ENCODE measurements around the gene PTTG1IP. TPM values are rescaled to one million over a fixed set of nuclear protein-coding genes. Genes with fewer than 3 reads are reported as not detected.

The PTTG1IP gene
- total RNA-seq, 1 experiment from 2014 or later, result 330 TPM

DNA sequence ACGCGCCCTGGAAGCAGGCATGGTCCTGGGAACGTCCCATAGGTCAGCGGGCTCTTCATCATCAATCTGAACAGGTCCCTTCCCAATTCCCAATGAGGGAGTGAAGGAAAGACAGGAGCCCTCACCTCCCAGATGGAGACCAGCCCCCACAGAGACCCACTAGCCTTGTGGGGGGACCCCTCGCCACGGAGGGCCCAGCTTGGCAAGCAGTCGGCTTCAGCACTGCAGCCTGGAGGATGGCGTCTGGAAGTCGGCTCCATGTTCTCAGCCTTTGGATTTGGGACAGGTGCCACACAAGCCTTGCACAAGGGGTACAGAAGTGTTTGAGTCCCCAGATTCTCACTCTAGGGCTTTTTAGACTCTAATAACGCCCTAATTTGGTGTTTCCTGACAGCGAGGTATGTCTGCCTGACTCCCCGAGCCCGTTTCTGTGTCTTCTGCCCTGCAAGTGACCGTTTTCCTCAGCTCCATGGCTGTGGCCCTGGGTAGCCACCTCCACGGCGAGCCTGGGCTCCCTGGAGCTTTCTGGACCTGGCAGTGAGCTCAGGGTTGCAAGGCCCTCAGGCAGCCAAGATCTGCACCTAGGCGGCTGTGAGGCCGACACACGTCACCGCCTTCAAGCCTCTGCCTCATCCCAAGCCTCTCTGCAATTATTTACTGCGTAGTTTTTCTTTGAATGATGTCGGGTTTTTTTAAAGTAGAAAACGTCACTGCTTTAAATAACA is 30.6 kb downstream of the PTTG1IP start:
- peaks cover 11% of the 10 kb centered on the region for H3K4me1 ChIP-seq (ENCODE audit: insufficient read depth, low read length)
- H3K27ac ChIP-seq (ENCODE audit: low read length), result no peak overlapping the region
- BruUV-seq (replicated peaks), result no TSS peak
- no peaks in the 10 kb centered on the region for H3K27me3 ChIP-seq (ENCODE audit: low read length)
- H3K4me3 ChIP-seq (ENCODE audit: low read length), result no peak overlapping the region
- no peaks in the 10 kb centered on the region for H3K9me2 ChIP-seq (replicated peaks; ENCODE audit: low read length)
- no peaks in the 10 kb centered on the region for H3K36me3 ChIP-seq (ENCODE audit: low read depth, low read length)
- H2AFZ ChIP-seq (ENCODE audit: low read length), result no peak overlapping the region
- H3K79me2 ChIP-seq (ENCODE audit: low read length), result no peaks in the 10 kb centered on the region
- DNase-seq (no peak), ATAC-seq (no peak)
- intact Hi-C loops (cut with micrococcal nuclease), result no loop called here
- no peaks in the 10 kb centered on the region for H4K20me1 ChIP-seq (ENCODE audit: low read length)
- no peaks in the 10 kb centered on the region for H3F3A ChIP-seq (ENCODE audit: low read length, unreplicated experiment)
- H3K9ac ChIP-seq (ENCODE audit: low read length), result no peak overlapping the region
- H3K9me3 ChIP-seq (ENCODE audit: low read length), result no peaks in the 10 kb centered on the region
- no peak for TF ChIP-seq EZH2 (IDR thresholded peaks at IDR 0.05; ENCODE audit: low read length, unreplicated experiment)
- TF ChIP-seq, protein P1, sequence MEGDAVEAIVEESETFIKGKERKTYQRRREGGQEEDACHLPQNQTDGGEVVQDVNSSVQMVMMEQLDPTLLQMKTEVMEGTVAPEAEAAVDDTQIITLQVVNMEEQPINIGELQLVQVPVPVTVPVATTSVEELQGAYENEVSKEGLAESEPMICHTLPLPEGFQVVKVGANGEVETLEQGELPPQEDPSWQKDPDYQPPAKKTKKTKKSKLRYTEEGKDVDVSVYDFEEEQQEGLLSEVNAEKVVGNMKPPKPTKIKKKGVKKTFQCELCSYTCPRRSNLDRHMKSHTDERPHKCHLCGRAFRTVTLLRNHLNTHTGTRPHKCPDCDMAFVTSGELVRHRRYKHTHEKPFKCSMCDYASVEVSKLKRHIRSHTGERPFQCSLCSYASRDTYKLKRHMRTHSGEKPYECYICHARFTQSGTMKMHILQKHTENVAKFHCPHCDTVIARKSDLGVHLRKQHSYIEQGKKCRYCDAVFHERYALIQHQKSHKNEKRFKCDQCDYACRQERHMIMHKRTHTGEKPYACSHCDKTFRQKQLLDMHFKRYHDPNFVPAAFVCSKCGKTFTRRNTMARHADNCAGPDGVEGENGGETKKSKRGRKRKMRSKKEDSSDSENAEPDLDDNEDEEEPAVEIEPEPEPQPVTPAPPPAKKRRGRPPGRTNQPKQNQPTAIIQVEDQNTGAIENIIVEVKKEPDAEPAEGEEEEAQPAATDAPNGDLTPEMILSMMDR (conservative IDR thresholded peaks at IDR 0.05; ENCODE audit: low read depth, low read length), result no peak
- no peak for TF ChIP-seq EZH2phosphoT487 (IDR thresholded peaks at IDR 0.05; ENCODE audit: borderline replicate concordance, low read length)
- CTCF ChIA-PET, result no interaction called here
- H3K4me2 ChIP-seq (ENCODE audit: low read length), result no peak overlapping the region
- POLR2A ChIA-PET (ENCODE audit: unreplicated experiment), result no interaction called here

DNA sequence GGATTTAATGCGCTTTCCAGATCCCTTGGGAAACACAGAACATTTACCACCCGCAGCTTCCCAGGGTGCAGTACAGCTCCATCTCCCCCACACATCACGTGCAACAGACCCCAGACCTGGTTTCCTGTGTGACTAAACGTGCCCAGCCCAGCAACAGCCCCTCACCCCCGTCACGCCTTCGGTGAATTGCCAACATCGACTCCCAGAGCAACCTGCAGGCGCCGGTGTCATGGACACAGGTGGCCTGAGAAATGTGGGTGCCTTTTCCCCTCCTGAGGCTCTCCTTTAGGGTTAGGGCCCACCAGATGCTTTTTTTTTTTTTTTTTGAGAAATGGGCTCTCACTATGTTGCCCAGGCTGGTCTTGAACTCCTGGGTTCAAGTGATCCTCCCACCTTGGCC is 31.4 kb downstream of the PTTG1IP start:
- H3K27me3 ChIP-seq (ENCODE audit: low read length), result no peaks in the 10 kb centered on the region
- H3K9ac ChIP-seq (ENCODE audit: low read length), result no peak overlapping the region
- no peaks in the 10 kb centered on the region for H3K36me3 ChIP-seq (ENCODE audit: low read depth, low read length)
- intact Hi-C loops (cut with micrococcal nuclease), result no loop called here
- no peaks in the 10 kb centered on the region for H3F3A ChIP-seq (ENCODE audit: low read length, unreplicated experiment)
- H2AFZ ChIP-seq (ENCODE audit: low read length), result no peak overlapping the region
- H3K79me2 ChIP-seq (ENCODE audit: low read length), result no peaks in the 10 kb centered on the region
- ATAC-seq (no peak), DNase-seq (no peak)
- no peak overlapping the region for H3K4me3 ChIP-seq (ENCODE audit: low read length)
- no peaks in the 10 kb centered on the region for H4K20me1 ChIP-seq (ENCODE audit: low read length)
- no TSS peak for BruUV-seq (replicated peaks)
- ChIA-PET CTCF (no interaction called here), POLR2A (ENCODE audit: unreplicated experiment) (no interaction called here)
- H3K9me2 ChIP-seq (replicated peaks; ENCODE audit: low read length), result no peaks in the 10 kb centered on the region
- TF ChIP-seq, protein P1 (conservative IDR thresholded peaks at IDR 0.05; ENCODE audit: low read depth, low read length), result no peak
- TF ChIP-seq EZH2 (IDR thresholded peaks at IDR 0.05; ENCODE audit: low read length, unreplicated experiment) (no peak), EZH2phosphoT487 (IDR thresholded peaks at IDR 0.05; ENCODE audit: borderline replicate concordance, low read length) (no peak)
- no peak overlapping the region for H3K4me2 ChIP-seq (ENCODE audit: low read length)
- peaks cover 11% of the 10 kb centered on the region for H3K4me1 ChIP-seq (ENCODE audit: insufficient read depth, low read length)
- H3K9me3 ChIP-seq (ENCODE audit: low read length), result no peaks in the 10 kb centered on the region
- H3K27ac ChIP-seq (ENCODE audit: low read length), result no peak overlapping the region

DNA sequence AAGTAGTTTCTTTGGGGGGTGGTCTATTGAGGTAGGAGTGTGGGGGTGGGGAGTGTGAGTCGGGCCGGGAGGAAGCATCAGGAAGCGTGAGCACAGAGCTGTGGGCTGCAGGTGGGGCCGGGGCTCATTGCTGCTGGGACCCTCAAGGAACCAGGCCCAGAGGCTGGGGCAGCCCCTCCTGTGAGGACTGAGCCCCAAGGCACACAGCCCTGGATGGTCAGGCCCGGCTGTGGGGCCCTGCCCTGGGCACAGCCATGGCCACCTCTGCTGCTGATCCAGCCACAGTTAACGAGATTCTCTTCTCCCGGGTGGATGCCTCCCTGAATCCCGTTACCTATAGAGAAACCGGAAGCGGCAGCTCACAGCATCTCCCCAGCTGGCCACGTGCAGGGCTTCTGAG is 32.7 kb downstream of the PTTG1IP start:
- POLR2A ChIA-PET (ENCODE audit: unreplicated experiment), result no interaction called here
- no TSS peak for BruUV-seq (replicated peaks)
- H3K79me2 ChIP-seq (ENCODE audit: low read length), result no peaks in the 10 kb centered on the region
- H3K4me3 ChIP-seq (ENCODE audit: low read length), result no peak overlapping the region
- H3K9ac ChIP-seq (ENCODE audit: low read length), result no peak overlapping the region
- no peak overlapping the region for H2AFZ ChIP-seq (ENCODE audit: low read length)
- no peaks in the 10 kb centered on the region for H3K4me1 ChIP-seq (ENCODE audit: insufficient read depth, low read length)
- no peak overlapping the region for H3K4me2 ChIP-seq (ENCODE audit: low read length)
- no peak for DNase-seq
- ATAC-seq, result no peak
- no peak overlapping the region for H3K27ac ChIP-seq (ENCODE audit: low read length)
- H4K20me1 ChIP-seq (ENCODE audit: low read length), result no peaks in the 10 kb centered on the region
- H3F3A ChIP-seq (ENCODE audit: low read length, unreplicated experiment), result no peaks in the 10 kb centered on the region
- intact Hi-C loops (cut with micrococcal nuclease), result no loop called here
- no peaks in the 10 kb centered on the region for H3K27me3 ChIP-seq (ENCODE audit: low read length)
- no peaks in the 10 kb centered on the region for H3K9me2 ChIP-seq (replicated peaks; ENCODE audit: low read length)
- CTCF ChIA-PET, result no interaction called here
- TF ChIP-seq, protein P1 (conservative IDR thresholded peaks at IDR 0.05; ENCODE audit: low read depth, low read length), result no peak
- TF ChIP-seq EZH2phosphoT487 (IDR thresholded peaks at IDR 0.05; ENCODE audit: borderline replicate concordance, low read length) (no peak), EZH2 (IDR thresholded peaks at IDR 0.05; ENCODE audit: low read length, unreplicated experiment) (no peak)
- no peaks in the 10 kb centered on the region for H3K36me3 ChIP-seq (ENCODE audit: low read depth, low read length)
- H3K9me3 ChIP-seq (ENCODE audit: low read length), result no peaks in the 10 kb centered on the region
